HCT116 (cell line): ENCODE data around the gene ZNF148. TPM values are rescaled to one million over a fixed set of nuclear protein-coding genes. Genes with fewer than 3 reads are reported as not detected.

Experiments
- ATAC-seq: fragments of 200-7000 bp; cut with Tn5 transposase; 2 replicates; pipeline ENCODE4 v1.9.1; 2020; ENCODE audit warnings: mild to moderate bottlenecking, moderate library complexity
- BruUV-seq: library from RNA; stranded (reverse); fragments of 400-500 nt; replicated peaks from 2 replicates; lab custom pipeline; 2021; lab: Mats Ljungman, UMichigan
- CTCF ChIA-PET: fragments of 300-600 bp; sonication (Branson Sonifier 250); formaldehyde crosslinking; loops from one replicate; lab custom pipeline; 2021; ENCODE audit warnings: antibody characterized with exemption; lab: Charles Lee
- POLR2A ChIA-PET: fragments of 300-600, 350-600 bp; sonication (Branson Sonifier 250); formaldehyde crosslinking; loops from one replicate; lab custom pipeline; 2021; ENCODE audit warnings: antibody characterized with exemption; lab: Charles Lee
- RAD21 ChIA-PET, 2 experiments: fragments of 300-600 bp; sonication (Branson Sonifier 250); formaldehyde crosslinking; loops; one replicate each; lab custom pipeline; 2023; ENCODE audit warnings: low total read pairs in 2 of 2; ENCODE audit not compliant: uncharacterized antibody in 2 of 2, unreplicated experiment in 2 of 2, low non-redundant PET in 1 of 2; lab: Charles Lee
- DNase-seq: peaks from one replicate; pipeline ENCODE4 v3.0.0-alpha.2; 2010; ENCODE audit warnings: low read depth, low spot score
- H2AFZ ChIP-seq: fragments of 200-600 bp; shearing (Covaris generic), sonication (generic); 2 replicates; pipeline ENCODE4 v1.6.1; 2017; ENCODE audit warnings: low read depth, mixed run types, mixed read lengths, antibody characterized with exemption, low read length; ENCODE audit not compliant: poor library complexity, severe bottlenecking
- H3K27ac ChIP-seq: 2 replicates; pipeline ENCODE4 v1.5.1; 2012; ENCODE audit warnings: low read depth, low read length
- H3K27me3 ChIP-seq: fragments of 200-600 bp; sonication (generic); 2 replicates; pipeline ENCODE4 v1.6.1; 2016; ENCODE audit warnings: mixed run types, low read length, mixed read lengths; ENCODE audit not compliant: insufficient read depth
- H3K36me3 ChIP-seq, 2 experiments: fragments of 200-500 bp in 1 of 2; fragments of 200-600 bp in 1 of 2; sonication (Bioruptor generic) in 1 of 2; sonication (generic) in 1 of 2; 2 replicates each; pipeline versions ENCODE4 v1.5.1 to v1.6.1; 2014 to 2016; ENCODE audit warnings: low read length in 2 of 2, inconsistent platforms in 1 of 2, mixed read lengths in 1 of 2, mixed run types in 1 of 2; ENCODE audit not compliant: insufficient read depth in 2 of 2, control insufficient read depth in 1 of 2
- H3K4me1 ChIP-seq, 2 experiments: fragments of 200-600 bp in 1 of 2; sonication (generic) in 1 of 2; 2 replicates each; pipeline versions ENCODE4 v1.5.1 to v1.6.1; 2012 to 2017; ENCODE audit warnings: low read length in 2 of 2, inconsistent platforms in 1 of 2, mild to moderate bottlenecking in 1 of 2, mixed read lengths in 1 of 2, mixed run types in 1 of 2, moderate library complexity in 1 of 2; ENCODE audit not compliant: insufficient read depth in 2 of 2, control insufficient read depth in 1 of 2
- H3K4me2 ChIP-seq: fragments of 200-600 bp; sonication (generic); 2 replicates; pipeline ENCODE4 v1.6.1; 2017; ENCODE audit warnings: mixed run types, low read length, mixed read lengths
- H3K4me3 ChIP-seq, 2 experiments: fragments of 200-600 bp in 1 of 2; sonication (generic) in 1 of 2; replicated peaks in 1 of 2; 2 replicates each; pipeline ENCODE4 v1.5.1; 2011 to 2016; ENCODE audit warnings: low read length in 2 of 2, control low read depth in 1 of 2, low read depth in 1 of 2, mild to moderate bottlenecking in 1 of 2, mixed read lengths in 1 of 2, mixed run types in 1 of 2
- H3K79me2 ChIP-seq: fragments of 200-600 bp; sonication (generic); 2 replicates; pipeline ENCODE4 v1.6.1; 2017; ENCODE audit warnings: mild to moderate bottlenecking, mixed run types, low read length, moderate library complexity, mixed read lengths; ENCODE audit not compliant: insufficient read depth
- H3K9ac ChIP-seq: fragments of 200-600 bp; sonication (generic); 2 replicates; pipeline ENCODE4 v1.6.1; 2016; ENCODE audit warnings: low read length, mixed read lengths
- H3K9me2 ChIP-seq: fragments of 200-600 bp; sonication (generic), shearing (Covaris generic); 2 replicates; pipeline ENCODE4 v1.6.1; 2017; ENCODE audit warnings: mixed run types, mild to moderate bottlenecking, moderate library complexity; ENCODE audit not compliant: insufficient read depth
- H3K9me3 ChIP-seq, 2 experiments: fragments of 200-500 bp in 1 of 2; fragments of 200-600 bp in 1 of 2; sonication (Bioruptor generic) in 1 of 2; sonication (generic) in 1 of 2; 2 replicates each; pipeline ENCODE4 v1.6.1; 2014 to 2017; ENCODE audit warnings: low read length in 2 of 2, mixed read lengths in 2 of 2, inconsistent platforms in 1 of 2, low read depth in 1 of 2, mild to moderate bottlenecking in 1 of 2, mixed run types in 1 of 2, moderate library complexity in 1 of 2; ENCODE audit not compliant: control insufficient read depth in 1 of 2, insufficient read depth in 1 of 2
- H4K20me1 ChIP-seq: fragments of 200-600 bp; sonication (generic), shearing (Covaris generic); 2 replicates; pipeline ENCODE4 v1.6.1; 2017; ENCODE audit warnings: mixed run types, mild to moderate bottlenecking, moderate library complexity; ENCODE audit not compliant: insufficient read depth
- CBX3 ChIP-seq: IDR thresholded peaks from 2 replicates; pipeline ENCODE4 v1.6.1; 2012; ENCODE audit warnings: low read depth
- CEBPB ChIP-seq: IDR thresholded peaks from 2 replicates; pipeline ENCODE4 v1.6.1; 2012; ENCODE audit warnings: low read depth
- EGR1 ChIP-seq: IDR thresholded peaks from 2 replicates; pipeline ENCODE4 v1.6.1; 2012; ENCODE audit warnings: low read depth
- EZH2 ChIP-seq: fragments of 200-600 bp; sonication (generic); IDR thresholded peaks from 2 replicates; pipeline ENCODE4 v1.6.1; 2017; ENCODE audit warnings: antibody characterized with exemption, mixed run types
- JUND ChIP-seq: IDR thresholded peaks from 2 replicates; pipeline ENCODE4 v1.6.1; 2012
- POLR2AphosphoS5 ChIP-seq: IDR thresholded peaks from 2 replicates; pipeline ENCODE4 v1.6.1; 2011; ENCODE audit warnings: mild to moderate bottlenecking, low read depth, low read length, moderate library complexity
- REST ChIP-seq: IDR thresholded peaks from 2 replicates; pipeline ENCODE4 v1.6.1; 2012; ENCODE audit warnings: low read depth
- SIN3A ChIP-seq: IDR thresholded peaks from 2 replicates; pipeline ENCODE4 v1.6.1; 2012; ENCODE audit warnings: low read depth
- SP1 ChIP-seq: IDR thresholded peaks from 2 replicates; pipeline ENCODE4 v1.6.1; 2012; ENCODE audit warnings: low read depth
- YY1 ChIP-seq: IDR thresholded peaks from 2 replicates; pipeline ENCODE4 v1.6.1; 2011; ENCODE audit warnings: low read length, low read depth, moderate library complexity, mild to moderate bottlenecking; ENCODE audit not compliant: insufficient replicate concordance; ENCODE audit errors: extremely low read depth
- ZBTB33 ChIP-seq: IDR thresholded peaks from 2 replicates; pipeline ENCODE4 v1.6.1; 2011; ENCODE audit warnings: mild to moderate bottlenecking, low read length, moderate library complexity; ENCODE audit not compliant: insufficient replicate concordance; ENCODE audit errors: extremely low read depth
- ZFX ChIP-seq: fragments of 450-650 bp; IDR thresholded peaks from 2 replicates; pipeline ENCODE4 v1.6.1; 2017
- ZNF274 ChIP-seq: fragments of 200-500 bp; sonication (Bioruptor generic); IDR thresholded peaks from 2 replicates; pipeline ENCODE4 v1.6.1; 2014; ENCODE audit warnings: mild to moderate bottlenecking, low read depth, low read length, inconsistent platforms
- intact Hi-C: fragments of 100-400 bp; cut with micrococcal nuclease; formaldehyde crosslinking; loops from 2 replicates; pipeline ENCODE4 v1.10.0; 2022
- total RNA-seq: library from RNA; stranded (reverse); gene quantifications from one replicate; pipeline ENCODE4 v1.2.1, GENCODE V29; 2021; ENCODE audit not compliant: unreplicated experiment
- TF ChIP-seq, protein P1 (sequence below): IDR thresholded peaks from 2 replicates; pipeline ENCODE4 v1.6.1; 2012

The ZNF148 gene
- total RNA-seq, 1 experiment from 2014 or later: 35.0 TPM

DNA sequence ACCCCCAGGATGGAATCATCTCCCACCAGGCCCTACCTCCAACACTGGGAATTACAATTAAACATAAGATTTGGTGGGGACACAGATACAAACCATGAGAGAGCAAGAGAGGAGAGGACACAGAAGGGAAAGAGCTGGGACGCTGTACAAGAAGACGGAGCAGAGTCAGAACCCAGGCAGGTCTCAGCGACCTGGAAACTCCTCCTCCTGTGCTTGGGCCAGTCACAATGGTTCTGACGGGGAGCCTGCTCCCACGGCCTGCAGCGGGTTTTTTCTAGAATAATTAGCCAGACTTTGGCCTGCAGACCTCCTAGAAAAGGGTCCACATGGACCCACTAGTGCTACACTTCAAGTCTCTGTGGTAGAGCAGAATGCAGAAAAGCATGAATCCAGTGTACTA, 168.2 kb downstream of the ZNF148 start:
- Histone ChIP-seq H3K9me2 (no peaks in the 10 kb centered on the region), H3K4me1 (peaks cover 3 to 27% of the 10 kb centered on the region in 2 experiments; a peak in 2 of 4 replicates), H3K4me3 (no peak overlapping the region), H4K20me1 (no peaks in the 10 kb centered on the region), H3K9ac (no peak overlapping the region), H3K79me2 (peaks cover 32% of the 10 kb centered on the region), H3K27ac (no peak overlapping the region), H3K9me3 (no peaks in the 10 kb centered on the region), H3K36me3 (peaks cover 0 to 3% of the 10 kb centered on the region in 2 experiments; a peak in 1 of 4 replicates), H2AFZ (no peak overlapping the region), H3K4me2 (no peak overlapping the region), H3K27me3 (no peaks in the 10 kb centered on the region)
- intact Hi-C loops: no loop called here
- CTCF ChIA-PET: no interaction called here
- ATAC-seq (no peak), DNase-seq (no peak)
- RAD21 ChIA-PET: no interaction called here
- no peak for TF ChIP-seq JUND
- no peak for TF ChIP-seq ZNF274
- TF ChIP-seq SP1: no peak
- no peak for TF ChIP-seq SIN3A
- TF ChIP-seq YY1: no peak
- TF ChIP-seq ZFX: no peak
- no peak for TF ChIP-seq POLR2AphosphoS5
- TF ChIP-seq, protein P1, sequence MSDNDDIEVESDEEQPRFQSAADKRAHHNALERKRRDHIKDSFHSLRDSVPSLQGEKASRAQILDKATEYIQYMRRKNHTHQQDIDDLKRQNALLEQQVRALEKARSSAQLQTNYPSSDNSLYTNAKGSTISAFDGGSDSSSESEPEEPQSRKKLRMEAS: no peak
- no peak for TF ChIP-seq EZH2
- no peak for TF ChIP-seq ZBTB33
- TF ChIP-seq EGR1: no peak
- no peak for TF ChIP-seq REST
- TF ChIP-seq CBX3: no peak
- no peak for TF ChIP-seq CEBPB
- POLR2A ChIA-PET: no interaction called here
- no TSS peak for BruUV-seq
